HG02973 (cell line): ENCODE results near the gene TNFSF10.

Experiments used
- ATAC-seq: cut with Tn5 transposase; IDR thresholded peaks from one replicate; pipeline ENCODE4 v1.9.1; 2021; ENCODE audit warnings: moderate library complexity; ENCODE audit not compliant: unreplicated experiment

Gene TNFSF10

DNA sequence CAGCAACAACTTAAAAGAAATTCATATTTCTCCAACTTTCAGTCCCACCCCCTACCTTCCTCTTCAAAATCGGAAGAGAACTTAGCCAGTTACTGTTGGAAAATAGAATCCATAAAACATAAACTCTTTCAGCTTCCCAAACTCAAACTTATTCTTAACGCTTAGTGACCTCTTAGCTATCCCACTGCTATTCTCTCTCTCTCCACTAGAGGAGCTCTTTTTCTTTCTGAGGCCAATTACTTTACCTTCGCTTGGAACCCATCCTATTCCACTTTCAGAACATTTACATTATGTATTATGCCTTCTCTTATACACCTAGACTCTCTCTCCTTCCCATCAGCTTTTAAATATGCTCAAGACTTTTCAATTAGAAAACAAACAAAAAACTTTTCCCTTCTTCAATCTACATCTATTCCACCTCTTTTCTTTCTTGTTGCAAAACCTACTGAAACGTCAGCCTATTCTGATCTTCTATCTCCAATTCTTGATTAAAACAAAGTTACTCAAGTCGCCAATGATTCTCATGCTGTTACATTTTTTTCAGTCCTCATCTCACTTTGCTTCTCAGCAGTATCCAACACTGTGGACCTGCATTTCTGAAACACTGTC, 61.6 kb downstream of the TNFSF10 start:
- ATAC-seq, result peak; percentile 73

DNA sequence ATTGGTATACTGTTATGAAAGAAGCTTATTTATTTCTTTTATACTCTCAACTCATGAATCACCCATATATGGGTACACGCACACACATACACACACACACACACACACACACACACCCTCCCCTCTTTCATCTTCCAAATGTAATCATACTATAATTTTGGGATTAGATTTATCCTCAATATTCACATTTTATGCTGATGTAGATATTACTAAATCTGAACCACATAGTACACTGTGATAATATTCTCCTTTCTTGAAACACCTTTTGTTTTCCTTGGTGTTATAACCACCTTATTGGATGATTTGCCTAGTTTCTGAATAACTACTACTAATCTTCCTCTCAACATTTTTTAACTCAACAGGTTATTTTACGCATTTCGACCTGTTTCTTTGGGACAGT, 66.8 kb downstream of the TNFSF10 start:
- ATAC-seq, result no peak
